HL-60 (cell line): ENCODE results near the gene LEMD3.

Source experiments
- DNase-seq, 2 experiments: peaks; one replicate each; pipeline ENCODE4 v3.0.0-alpha.2; 2010 to 2020; ENCODE audit warnings: low read depth in 1 of 2, low spot score in 1 of 2
- H3K27ac ChIP-seq: fragments of 250-450 bp; sonication (Bioruptor Pico); replicated peaks from 2 replicates; pipeline ENCODE4 v1.5.1; 2020; ENCODE audit warnings: mild to moderate bottlenecking, moderate library complexity
- H3K27me3 ChIP-seq: fragments of 250-450 bp; sonication (Bioruptor Pico); 2 replicates; pipeline ENCODE4 v1.5.1; 2021; ENCODE audit warnings: mild to moderate bottlenecking, moderate library complexity; ENCODE audit not compliant: insufficient read depth, poor library complexity, severe bottlenecking
- H3K4me3 ChIP-seq: replicated peaks from 2 replicates; pipeline ENCODE4 v1.5.1; 2011; ENCODE audit warnings: mild to moderate bottlenecking, control low read depth, low read length; ENCODE audit not compliant: insufficient read depth
- GABPA ChIP-seq: IDR thresholded peaks from 2 replicates; pipeline ENCODE4 v1.6.1; 2012; ENCODE audit warnings: low read depth
- POLR2AphosphoS5 ChIP-seq: IDR thresholded peaks from 2 replicates; pipeline ENCODE4 v1.6.1; 2012; ENCODE audit warnings: low read depth
- SPI1 ChIP-seq: IDR thresholded peaks from 2 replicates; pipeline ENCODE4 v1.6.1; 2012; ENCODE audit warnings: low read depth, mild to moderate bottlenecking, borderline replicate concordance
- TF ChIP-seq, protein P1 (sequence below): IDR thresholded peaks from 2 replicates; pipeline ENCODE4 v1.6.1; 2012; ENCODE audit warnings: low read depth; ENCODE audit not compliant: insufficient replicate concordance
- TF ChIP-seq, protein P2 (sequence below): IDR thresholded peaks from one replicate; pipeline ENCODE4 v1.5.1; 2011; ENCODE audit warnings: low read length, control low read depth, inconsistent platforms; ENCODE audit not compliant: insufficient read depth

LEMD3 gene

DNA sequence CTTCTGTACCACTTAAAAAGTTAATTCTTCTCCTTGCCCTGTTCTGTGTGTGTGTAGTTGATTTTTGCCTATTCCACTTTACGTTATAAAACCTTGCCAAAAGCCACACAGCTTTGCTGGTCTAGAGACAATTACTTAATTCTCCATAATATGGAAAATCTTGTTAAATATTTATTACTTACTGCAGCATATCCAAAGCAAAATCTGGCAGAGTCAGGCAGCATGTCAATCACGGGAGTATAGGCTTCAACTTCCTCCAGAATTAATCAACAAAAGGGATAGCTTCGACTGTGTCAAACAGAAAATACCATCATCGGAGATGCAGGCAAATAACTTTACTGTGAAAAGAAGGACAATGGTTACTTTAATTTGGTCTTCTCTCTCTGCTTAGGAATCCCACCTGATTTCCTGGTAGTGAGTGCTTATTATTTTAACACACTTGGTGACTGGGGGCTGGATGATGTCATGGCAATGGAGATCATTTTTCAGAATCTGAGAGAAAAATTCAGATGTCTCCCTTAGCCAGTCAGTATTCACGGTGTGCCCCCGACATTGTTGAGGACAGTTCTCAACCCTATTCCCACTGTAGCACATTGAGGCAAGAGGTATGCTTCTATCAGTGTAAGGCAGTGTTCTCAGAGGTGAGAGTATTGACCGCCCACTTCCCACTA lies 105.4 kb downstream of the LEMD3 start:
- Histone ChIP-seq H3K4me3 (no peak overlapping the region), H3K27ac (no peak overlapping the region), H3K27me3 (no peaks in the 10 kb centered on the region)
- DNase-seq, result no peak
- TF ChIP-seq, protein P1, sequence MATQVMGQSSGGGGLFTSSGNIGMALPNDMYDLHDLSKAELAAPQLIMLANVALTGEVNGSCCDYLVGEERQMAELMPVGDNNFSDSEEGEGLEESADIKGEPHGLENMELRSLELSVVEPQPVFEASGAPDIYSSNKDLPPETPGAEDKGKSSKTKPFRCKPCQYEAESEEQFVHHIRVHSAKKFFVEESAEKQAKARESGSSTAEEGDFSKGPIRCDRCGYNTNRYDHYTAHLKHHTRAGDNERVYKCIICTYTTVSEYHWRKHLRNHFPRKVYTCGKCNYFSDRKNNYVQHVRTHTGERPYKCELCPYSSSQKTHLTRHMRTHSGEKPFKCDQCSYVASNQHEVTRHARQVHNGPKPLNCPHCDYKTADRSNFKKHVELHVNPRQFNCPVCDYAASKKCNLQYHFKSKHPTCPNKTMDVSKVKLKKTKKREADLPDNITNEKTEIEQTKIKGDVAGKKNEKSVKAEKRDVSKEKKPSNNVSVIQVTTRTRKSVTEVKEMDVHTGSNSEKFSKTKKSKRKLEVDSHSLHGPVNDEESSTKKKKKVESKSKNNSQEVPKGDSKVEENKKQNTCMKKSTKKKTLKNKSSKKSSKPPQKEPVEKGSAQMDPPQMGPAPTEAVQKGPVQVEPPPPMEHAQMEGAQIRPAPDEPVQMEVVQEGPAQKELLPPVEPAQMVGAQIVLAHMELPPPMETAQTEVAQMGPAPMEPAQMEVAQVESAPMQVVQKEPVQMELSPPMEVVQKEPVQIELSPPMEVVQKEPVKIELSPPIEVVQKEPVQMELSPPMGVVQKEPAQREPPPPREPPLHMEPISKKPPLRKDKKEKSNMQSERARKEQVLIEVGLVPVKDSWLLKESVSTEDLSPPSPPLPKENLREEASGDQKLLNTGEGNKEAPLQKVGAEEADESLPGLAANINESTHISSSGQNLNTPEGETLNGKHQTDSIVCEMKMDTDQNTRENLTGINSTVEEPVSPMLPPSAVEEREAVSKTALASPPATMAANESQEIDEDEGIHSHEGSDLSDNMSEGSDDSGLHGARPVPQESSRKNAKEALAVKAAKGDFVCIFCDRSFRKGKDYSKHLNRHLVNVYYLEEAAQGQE, result no peak
- TF ChIP-seq SPI1 (no peak), GABPA (no peak), POLR2AphosphoS5 (no peak)
- TF ChIP-seq, protein P2, sequence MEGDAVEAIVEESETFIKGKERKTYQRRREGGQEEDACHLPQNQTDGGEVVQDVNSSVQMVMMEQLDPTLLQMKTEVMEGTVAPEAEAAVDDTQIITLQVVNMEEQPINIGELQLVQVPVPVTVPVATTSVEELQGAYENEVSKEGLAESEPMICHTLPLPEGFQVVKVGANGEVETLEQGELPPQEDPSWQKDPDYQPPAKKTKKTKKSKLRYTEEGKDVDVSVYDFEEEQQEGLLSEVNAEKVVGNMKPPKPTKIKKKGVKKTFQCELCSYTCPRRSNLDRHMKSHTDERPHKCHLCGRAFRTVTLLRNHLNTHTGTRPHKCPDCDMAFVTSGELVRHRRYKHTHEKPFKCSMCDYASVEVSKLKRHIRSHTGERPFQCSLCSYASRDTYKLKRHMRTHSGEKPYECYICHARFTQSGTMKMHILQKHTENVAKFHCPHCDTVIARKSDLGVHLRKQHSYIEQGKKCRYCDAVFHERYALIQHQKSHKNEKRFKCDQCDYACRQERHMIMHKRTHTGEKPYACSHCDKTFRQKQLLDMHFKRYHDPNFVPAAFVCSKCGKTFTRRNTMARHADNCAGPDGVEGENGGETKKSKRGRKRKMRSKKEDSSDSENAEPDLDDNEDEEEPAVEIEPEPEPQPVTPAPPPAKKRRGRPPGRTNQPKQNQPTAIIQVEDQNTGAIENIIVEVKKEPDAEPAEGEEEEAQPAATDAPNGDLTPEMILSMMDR, result no peak

DNA sequence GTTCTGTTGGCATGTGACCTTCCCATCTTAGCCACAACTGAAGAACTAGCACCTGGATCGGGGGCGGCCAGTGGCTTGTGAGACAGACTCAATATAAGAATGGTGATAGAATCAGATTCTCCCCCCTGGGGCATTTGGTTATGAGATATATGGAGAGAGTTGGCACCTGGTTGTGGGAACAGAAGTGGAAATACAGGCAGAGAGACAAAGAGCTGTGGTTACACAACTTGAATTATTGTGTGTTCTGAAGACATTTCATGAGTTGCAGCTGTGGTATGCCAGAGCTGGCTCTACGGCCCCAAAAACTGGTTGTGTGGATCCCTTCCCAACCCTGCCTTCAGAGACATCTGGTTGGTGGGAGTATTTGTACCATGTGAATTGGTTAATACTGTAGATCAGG lies 106.2 kb downstream of the LEMD3 start:
- no peak for DNase-seq
- H3K27ac ChIP-seq, result no peak overlapping the region
- no peak overlapping the region for H3K4me3 ChIP-seq
- no peak for TF ChIP-seq POLR2AphosphoS5
- no peak for TF ChIP-seq GABPA
- TF ChIP-seq, protein P2, result no peak
- no peak for TF ChIP-seq SPI1
- TF ChIP-seq, protein P1, result no peak
- H3K27me3 ChIP-seq, result no peaks in the 10 kb centered on the region

DNA sequence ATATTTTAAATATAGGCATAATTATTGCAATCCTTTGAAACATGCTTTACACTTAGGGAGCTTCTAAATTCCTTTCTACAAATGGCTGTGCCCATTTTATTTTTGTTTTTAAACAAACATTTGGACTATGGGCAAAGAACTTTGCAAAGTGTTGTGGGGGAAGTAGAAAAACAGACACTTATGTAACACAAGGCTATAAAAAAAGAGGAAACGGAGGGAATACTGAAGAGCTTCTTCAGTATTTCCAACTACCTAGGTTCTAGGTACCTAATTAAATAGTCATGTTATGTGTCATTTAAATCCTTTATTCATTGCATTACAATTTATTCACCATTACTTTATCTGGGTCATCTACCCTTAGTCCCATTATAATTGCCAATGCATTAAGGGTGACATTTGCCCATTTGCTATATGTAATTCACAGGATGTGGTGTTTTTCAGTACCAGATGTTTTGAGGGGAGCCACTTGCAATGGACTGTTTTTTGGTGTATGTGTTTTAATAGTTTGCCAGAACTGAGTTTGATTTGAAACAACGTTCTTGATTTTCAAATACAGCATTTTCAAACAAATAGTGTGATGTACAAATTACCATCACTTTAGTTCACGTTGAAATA lies 107.6 kb downstream of the LEMD3 start:
- no peaks in the 10 kb centered on the region for H3K27me3 ChIP-seq
- H3K27ac ChIP-seq, result peak overlapping the region; percentile 46
- H3K4me3 ChIP-seq, result no peak overlapping the region
- DNase-seq, result no peak
- no peak for TF ChIP-seq GABPA
- peak; percentile 92 for TF ChIP-seq SPI1
- TF ChIP-seq, protein P2, result no peak
